Stimulated activated CD8-positive, alpha-beta memory T cell treated with anti-CD3 and anti-CD28 coated beads, Interleukin-15, amount 100 ng/mL, for 4 hours (primary cell): ENCODE results near the gene MNAT1.
A peak's percentile ranks its signal among the peaks of the same experiment; 100 is the strongest.
"Not testable (repeated sequence)": the region's sequence is repeated elsewhere in the genome, so short reads cannot be mapped to it uniquely, and the experiment has no call there.

Experiments used
- DNase-seq, 2 donors: peaks; one replicate each; pipeline ENCODE4 v3.0.0-alpha.2; 2020; ENCODE audit warnings: low read depth in 2 of 2

The MNAT1 gene

GRCh38 chr14:60734465-60735242 lies at the start of gene MNAT1:
Gene MNAT1 (plus strand): TSS chr14:60734761. CDS start chr14:60734863, 102 bp downstream.
- DNase-seq, result peak; percentile 48 to 52

DNA sequence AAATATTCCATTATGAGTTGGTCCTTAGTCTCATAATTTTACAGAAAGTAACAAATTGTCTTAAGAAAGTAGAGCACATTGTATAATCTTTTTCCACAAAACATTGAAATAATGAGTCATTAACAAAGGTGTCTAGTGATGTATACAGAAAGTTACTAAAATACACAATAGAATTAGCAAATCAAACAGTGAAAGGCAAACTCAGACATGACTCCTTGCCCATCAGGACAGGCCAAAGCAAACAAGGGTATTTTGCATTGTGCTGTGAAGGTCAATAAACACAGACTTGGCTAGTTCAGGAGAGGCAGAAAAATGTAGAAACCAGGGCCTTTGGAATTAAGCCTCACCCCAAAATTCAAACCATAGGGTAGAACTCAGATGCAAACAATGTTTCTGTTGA lies 47.7 kb upstream of the MNAT1 start:
- no peak for DNase-seq

- no peak for DNase-seq
These were observed 43.0 kb upstream of the MNAT1 start for GRCh38 chr14:60691383-60692113.

GRCh38 chr14:60695327-60695726 lies 39.2 kb upstream of the MNAT1 start:
- no peak for DNase-seq

GRCh38 chr14:60700598-60700997 lies 34.0 kb upstream of the MNAT1 start:
- no peak for DNase-seq

GRCh38 chr14:60705100-60705499 lies 29.5 kb upstream of the MNAT1 start:
- no peak for DNase-seq

- DNase-seq, result no peak
These were observed 26.7 kb upstream of the MNAT1 start for GRCh38 chr14:60707858-60708257.

DNA sequence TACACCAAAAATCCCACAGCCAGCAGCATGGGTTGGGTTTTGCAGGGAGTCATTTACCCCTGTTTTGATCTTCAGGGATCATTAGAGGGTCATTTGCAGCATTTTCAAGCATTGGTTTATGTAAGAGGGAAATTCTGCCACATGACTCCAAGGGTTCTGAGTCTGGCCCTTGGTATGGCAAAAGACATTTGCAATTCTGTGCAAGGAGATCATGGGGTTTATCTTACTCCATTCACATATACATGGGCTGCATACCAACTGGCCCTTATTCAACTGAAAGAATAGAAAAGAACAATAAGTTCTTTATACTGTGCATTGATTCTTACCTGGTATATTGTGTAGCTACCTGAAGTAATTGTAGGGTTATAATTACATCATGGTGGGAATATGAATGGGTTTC lies 24.1 kb upstream of the MNAT1 start:
- no peak for DNase-seq

GRCh38 chr14:60713513-60713912 lies 21.0 kb upstream of the MNAT1 start:
- DNase-seq, result no peak

- no peak for DNase-seq
These were observed 14.2 kb upstream of the MNAT1 start for GRCh38 chr14:60720391-60720790.

DNA sequence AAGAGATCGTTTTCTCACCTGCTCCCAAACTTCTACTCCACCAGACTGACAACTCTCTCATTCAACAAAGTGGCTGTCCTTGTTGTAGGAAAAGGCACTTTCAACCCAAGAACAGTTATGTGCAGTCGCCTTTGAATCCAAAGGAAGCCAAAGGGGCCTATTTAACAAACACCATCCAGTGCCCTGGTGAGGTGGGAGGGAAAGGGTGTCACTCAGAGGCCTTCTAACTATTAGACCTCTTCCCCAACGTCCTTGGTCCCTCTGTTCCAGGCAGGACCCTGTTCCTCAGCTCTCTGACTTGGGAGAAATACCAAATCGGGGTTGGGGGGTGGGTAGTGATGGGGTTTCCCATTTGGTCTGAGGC lies 13.6 kb upstream of the MNAT1 start:
- no peak for DNase-seq

DNA sequence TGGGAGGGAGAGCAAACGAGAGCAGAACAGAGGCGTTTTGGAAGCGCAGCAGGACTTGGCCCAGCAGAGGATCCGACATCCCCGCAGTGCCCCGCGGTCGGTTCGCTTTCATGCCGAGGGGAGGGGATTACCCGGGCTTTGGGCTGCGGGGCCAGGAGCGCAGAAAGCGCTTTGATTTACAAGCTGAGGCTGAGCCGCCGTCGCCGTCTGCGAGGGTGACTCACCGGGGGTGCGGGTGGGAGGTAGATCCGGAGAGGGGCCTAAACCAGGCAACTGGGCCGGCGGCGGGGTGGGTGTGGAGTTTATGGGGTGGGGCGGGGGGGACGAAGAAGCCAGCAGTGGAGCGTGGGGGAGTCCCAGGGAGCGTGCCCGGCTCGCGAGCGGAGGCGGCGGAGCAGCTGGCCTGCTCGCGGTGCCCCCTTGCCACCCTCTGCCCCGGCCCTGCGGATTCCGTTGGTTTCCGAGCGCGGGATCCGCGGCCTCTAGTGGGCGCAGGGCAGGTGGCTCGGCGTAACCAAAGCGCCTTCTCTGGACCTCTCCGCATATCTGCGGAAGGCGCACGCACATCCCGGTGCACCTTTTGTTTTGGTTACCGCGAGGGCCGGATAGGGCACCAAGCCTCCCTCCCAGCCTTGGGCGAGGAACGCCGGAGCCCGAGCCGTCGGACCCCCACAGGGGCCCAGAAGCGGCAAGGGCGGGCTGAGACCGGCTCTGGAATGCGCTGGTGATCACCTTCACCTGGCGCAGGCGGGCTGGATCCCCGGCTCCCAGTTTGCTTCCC lies 13.0 kb upstream of the MNAT1 start:
- peak; percentile 68 to 69 for DNase-seq

DNA sequence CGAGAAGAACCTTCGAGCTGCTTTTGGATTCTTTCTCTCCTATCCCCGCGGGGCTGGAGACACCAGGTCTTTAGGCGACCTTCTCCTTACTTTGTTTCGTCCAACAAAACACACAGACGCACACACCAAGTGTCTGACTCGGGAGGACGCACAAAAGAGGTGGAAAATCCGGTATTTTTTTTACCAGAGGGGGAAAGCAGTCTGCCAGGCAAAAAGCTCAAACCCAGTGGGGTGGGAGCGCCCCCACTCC lies 12.5 kb upstream of the MNAT1 start:
- DNase-seq, result no peak

DNA sequence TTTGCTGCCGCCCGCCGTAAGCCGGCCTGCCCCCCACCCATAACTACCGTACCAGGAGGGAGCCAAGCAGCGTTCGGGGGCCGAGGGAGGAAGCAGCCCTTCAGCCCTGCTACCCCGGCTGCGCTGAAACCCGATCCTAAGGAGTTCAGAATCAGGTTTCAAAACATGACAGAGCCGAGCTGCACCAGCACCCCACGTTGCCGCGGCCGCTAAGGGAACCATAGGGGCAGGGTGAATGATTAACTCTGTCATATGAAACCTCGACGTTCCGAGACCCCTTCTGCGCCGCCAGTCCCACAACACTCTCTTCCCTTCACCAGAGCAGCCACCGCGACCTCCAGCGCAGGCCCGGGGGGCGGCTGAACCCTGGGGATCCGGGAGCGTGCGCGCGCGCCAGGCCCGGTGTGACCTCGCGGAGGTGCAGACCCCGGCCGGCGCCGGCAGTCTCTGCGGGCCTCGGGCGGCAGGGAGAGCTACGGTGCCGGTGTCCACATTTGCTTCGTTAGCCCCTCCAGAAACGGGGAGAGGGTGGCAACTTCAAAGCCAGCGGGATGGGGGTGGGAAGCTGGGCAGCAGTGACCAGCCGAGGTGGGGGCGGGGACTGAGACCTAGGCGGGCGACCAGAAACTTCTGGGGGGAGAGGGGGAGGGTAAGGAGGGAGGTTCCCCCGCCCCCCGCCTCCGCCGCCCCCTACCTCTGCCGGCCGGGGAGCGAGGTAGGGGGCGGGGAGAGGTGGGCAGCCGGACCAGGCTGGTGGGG lies 12.0 kb upstream of the MNAT1 start:
- DNase-seq, result no peak

- no peak for DNase-seq
These were observed 11.2 kb upstream of the MNAT1 start for GRCh38 chr14:60723116-60723906.

DNA sequence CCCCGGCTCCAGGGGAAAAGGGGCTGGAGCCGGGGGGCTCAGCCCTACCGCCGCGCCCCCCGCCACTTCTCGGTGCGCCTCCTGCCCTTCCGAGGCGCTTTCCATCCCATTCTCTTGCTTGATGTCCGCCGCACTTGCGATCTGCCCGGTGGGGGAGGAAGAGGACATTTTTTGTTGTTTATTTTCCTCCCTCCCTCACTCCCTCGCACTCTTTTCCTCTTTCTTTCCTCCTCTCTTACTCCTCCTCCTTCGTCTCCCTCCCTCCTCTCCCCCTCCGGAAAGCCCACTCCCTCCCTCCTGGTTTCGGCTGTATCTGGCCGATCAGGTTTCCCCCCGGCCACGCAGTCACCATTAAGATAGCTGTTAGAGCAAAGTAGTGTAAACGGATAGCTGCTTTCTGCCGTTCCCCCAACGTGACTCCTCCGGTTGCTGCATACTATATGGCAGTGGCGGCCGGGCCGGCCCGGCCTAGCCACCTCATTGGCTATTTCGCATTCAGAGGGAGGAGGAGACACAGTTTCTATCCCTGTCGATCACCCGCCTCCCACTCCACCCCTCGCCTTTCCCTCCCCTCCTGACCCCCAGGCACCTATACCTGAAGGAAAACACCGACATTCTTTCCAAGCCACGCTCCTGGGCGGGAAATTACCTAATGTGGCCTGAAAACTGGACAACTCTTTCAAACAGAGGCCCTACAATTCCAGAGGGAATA lies 10.5 kb upstream of the MNAT1 start, which contains the start of gene SIX4:
Gene SIX4, minus strand, starts transcription at position 445 of the 712 bp plus-strand sequence. Its CDS starts 277 bp downstream, at position 168.
- no peak for DNase-seq

DNA sequence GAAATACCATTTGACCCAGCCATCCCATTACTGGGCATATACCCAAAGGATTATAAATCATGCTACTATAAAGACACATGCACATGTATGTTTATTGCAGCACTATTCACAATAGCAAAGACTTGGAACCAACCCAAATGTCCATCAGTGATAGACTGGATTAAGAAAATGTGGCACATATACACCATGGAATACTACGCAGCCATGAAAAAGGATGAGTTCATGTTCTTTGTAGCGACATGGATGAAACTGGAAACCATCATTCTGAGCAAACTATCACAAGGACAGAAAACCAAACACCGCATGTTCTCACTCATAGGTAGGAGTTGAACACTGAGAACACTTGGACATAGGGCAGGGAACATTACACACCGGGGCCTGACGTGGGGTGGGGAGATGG lies 3.3 kb upstream of the MNAT1 start:
- DNase-seq, result not testable (repeated sequence)

GRCh38 chr14:60732840-60733483 lies 1.6 kb upstream of the MNAT1 start:
- no peak for DNase-seq

DNA sequence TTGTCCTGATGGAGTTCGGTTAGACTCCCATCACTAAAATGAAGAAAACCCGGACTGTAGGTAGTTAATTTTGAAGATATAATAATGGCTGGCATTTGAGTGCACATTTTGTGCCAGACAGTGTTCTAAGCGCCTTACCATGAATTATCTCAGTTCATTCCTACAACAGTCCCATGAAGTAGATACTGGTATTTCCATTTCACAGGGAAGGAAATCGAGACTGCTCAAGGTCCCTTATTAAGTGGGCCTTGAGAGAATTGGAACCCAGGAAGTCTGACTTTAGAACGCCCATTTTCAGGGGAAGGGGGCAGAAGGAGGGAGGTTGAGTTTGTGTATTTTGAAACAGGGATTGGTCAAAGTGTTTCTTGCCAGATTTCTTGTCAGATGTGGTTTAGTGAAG lies 855 bp downstream of the MNAT1 start:
- no peak for DNase-seq

GRCh38 chr14:60736494-60736893 lies 1.9 kb downstream of the MNAT1 start:
- DNase-seq, result no peak
